HCT116 (cell line): ENCODE results near the gene SMAD7. TPM values are rescaled to one million over a fixed set of nuclear protein-coding genes. Genes with fewer than 3 reads are reported as not detected.

Source experiments
- ATAC-seq: fragments of 200-7000 bp; cut with Tn5 transposase; 2 replicates; pipeline ENCODE4 v1.9.1; 2020; ENCODE audit warnings: mild to moderate bottlenecking, moderate library complexity
- BruUV-seq: library from RNA; stranded (reverse); fragments of 400-500 nt; replicated peaks from 2 replicates; lab custom pipeline; 2021; lab: Mats Ljungman, UMichigan
- CTCF ChIA-PET: fragments of 300-600 bp; sonication (Branson Sonifier 250); formaldehyde crosslinking; loops from one replicate; lab custom pipeline; 2021; ENCODE audit warnings: antibody characterized with exemption; lab: Charles Lee
- POLR2A ChIA-PET: fragments of 300-600, 350-600 bp; sonication (Branson Sonifier 250); formaldehyde crosslinking; loops from one replicate; lab custom pipeline; 2021; ENCODE audit warnings: antibody characterized with exemption; lab: Charles Lee
- RAD21 ChIA-PET, 2 experiments: fragments of 300-600 bp; sonication (Branson Sonifier 250); formaldehyde crosslinking; loops; one replicate each; lab custom pipeline; 2023; ENCODE audit warnings: low total read pairs in 2 of 2; ENCODE audit not compliant: uncharacterized antibody in 2 of 2, unreplicated experiment in 2 of 2, low non-redundant PET in 1 of 2; lab: Charles Lee
- DNase-seq: peaks from one replicate; pipeline ENCODE4 v3.0.0-alpha.2; 2010; ENCODE audit warnings: low read depth, low spot score
- H2AFZ ChIP-seq: fragments of 200-600 bp; shearing (Covaris generic), sonication (generic); 2 replicates; pipeline ENCODE4 v1.6.1; 2017; ENCODE audit warnings: low read depth, mixed run types, mixed read lengths, antibody characterized with exemption, low read length; ENCODE audit not compliant: poor library complexity, severe bottlenecking
- H3K27ac ChIP-seq: 2 replicates; pipeline ENCODE4 v1.5.1; 2012; ENCODE audit warnings: low read depth, low read length
- H3K27me3 ChIP-seq: fragments of 200-600 bp; sonication (generic); 2 replicates; pipeline ENCODE4 v1.6.1; 2016; ENCODE audit warnings: mixed run types, low read length, mixed read lengths; ENCODE audit not compliant: insufficient read depth
- H3K36me3 ChIP-seq, 2 experiments: fragments of 200-500 bp in 1 of 2; fragments of 200-600 bp in 1 of 2; sonication (Bioruptor generic) in 1 of 2; sonication (generic) in 1 of 2; 2 replicates each; pipeline versions ENCODE4 v1.5.1 to v1.6.1; 2014 to 2016; ENCODE audit warnings: low read length in 2 of 2, inconsistent platforms in 1 of 2, mixed read lengths in 1 of 2, mixed run types in 1 of 2; ENCODE audit not compliant: insufficient read depth in 2 of 2, control insufficient read depth in 1 of 2
- H3K4me1 ChIP-seq, 2 experiments: fragments of 200-600 bp in 1 of 2; sonication (generic) in 1 of 2; 2 replicates each; pipeline versions ENCODE4 v1.5.1 to v1.6.1; 2012 to 2017; ENCODE audit warnings: low read length in 2 of 2, inconsistent platforms in 1 of 2, mild to moderate bottlenecking in 1 of 2, mixed read lengths in 1 of 2, mixed run types in 1 of 2, moderate library complexity in 1 of 2; ENCODE audit not compliant: insufficient read depth in 2 of 2, control insufficient read depth in 1 of 2
- H3K4me2 ChIP-seq: fragments of 200-600 bp; sonication (generic); 2 replicates; pipeline ENCODE4 v1.6.1; 2017; ENCODE audit warnings: mixed run types, low read length, mixed read lengths
- H3K4me3 ChIP-seq, 2 experiments: fragments of 200-600 bp in 1 of 2; sonication (generic) in 1 of 2; replicated peaks in 1 of 2; 2 replicates each; pipeline ENCODE4 v1.5.1; 2011 to 2016; ENCODE audit warnings: low read length in 2 of 2, control low read depth in 1 of 2, low read depth in 1 of 2, mild to moderate bottlenecking in 1 of 2, mixed read lengths in 1 of 2, mixed run types in 1 of 2
- H3K79me2 ChIP-seq: fragments of 200-600 bp; sonication (generic); 2 replicates; pipeline ENCODE4 v1.6.1; 2017; ENCODE audit warnings: mild to moderate bottlenecking, mixed run types, low read length, moderate library complexity, mixed read lengths; ENCODE audit not compliant: insufficient read depth
- H3K9ac ChIP-seq: fragments of 200-600 bp; sonication (generic); 2 replicates; pipeline ENCODE4 v1.6.1; 2016; ENCODE audit warnings: low read length, mixed read lengths
- H3K9me2 ChIP-seq: fragments of 200-600 bp; sonication (generic), shearing (Covaris generic); 2 replicates; pipeline ENCODE4 v1.6.1; 2017; ENCODE audit warnings: mixed run types, mild to moderate bottlenecking, moderate library complexity; ENCODE audit not compliant: insufficient read depth
- H3K9me3 ChIP-seq, 2 experiments: fragments of 200-500 bp in 1 of 2; fragments of 200-600 bp in 1 of 2; sonication (Bioruptor generic) in 1 of 2; sonication (generic) in 1 of 2; 2 replicates each; pipeline ENCODE4 v1.6.1; 2014 to 2017; ENCODE audit warnings: low read length in 2 of 2, mixed read lengths in 2 of 2, inconsistent platforms in 1 of 2, low read depth in 1 of 2, mild to moderate bottlenecking in 1 of 2, mixed run types in 1 of 2, moderate library complexity in 1 of 2; ENCODE audit not compliant: control insufficient read depth in 1 of 2, insufficient read depth in 1 of 2
- H4K20me1 ChIP-seq: fragments of 200-600 bp; sonication (generic), shearing (Covaris generic); 2 replicates; pipeline ENCODE4 v1.6.1; 2017; ENCODE audit warnings: mixed run types, mild to moderate bottlenecking, moderate library complexity; ENCODE audit not compliant: insufficient read depth
- ATF3 ChIP-seq: IDR thresholded peaks from 2 replicates; pipeline ENCODE4 v1.6.1; 2012
- CBX3 ChIP-seq: IDR thresholded peaks from 2 replicates; pipeline ENCODE4 v1.6.1; 2012; ENCODE audit warnings: low read depth
- CTCF ChIP-seq, 3 experiments: fragments of 200-600 bp in 1 of 3; sonication (generic) in 1 of 3; IDR thresholded peaks in 2 of 3; conservative IDR thresholded peaks in 1 of 3; 2 replicates each; pipeline ENCODE4 v1.5.1; 2012 to 2017; ENCODE audit warnings: low read depth in 2 of 3, low read length in 2 of 3, antibody characterized with exemption in 1 of 3, borderline replicate concordance in 1 of 3, control low read depth in 1 of 3, mild to moderate bottlenecking in 1 of 3, mixed read lengths in 1 of 3, mixed run types in 1 of 3, moderate library complexity in 1 of 3; ENCODE audit not compliant: insufficient read depth in 1 of 3
- EGR1 ChIP-seq: IDR thresholded peaks from 2 replicates; pipeline ENCODE4 v1.6.1; 2012; ENCODE audit warnings: low read depth
- EZH2 ChIP-seq: fragments of 200-600 bp; sonication (generic); IDR thresholded peaks from 2 replicates; pipeline ENCODE4 v1.6.1; 2017; ENCODE audit warnings: antibody characterized with exemption, mixed run types
- FOSL1 ChIP-seq: IDR thresholded peaks from 2 replicates; pipeline ENCODE4 v1.6.1; 2012; ENCODE audit warnings: low read depth
- MAX ChIP-seq: IDR thresholded peaks from 2 replicates; pipeline ENCODE4 v1.6.1; 2012
- POLR2A ChIP-seq: IDR thresholded peaks from 2 replicates; pipeline ENCODE4 v1.7.0; 2011; ENCODE audit warnings: borderline replicate concordance; ENCODE audit not compliant: insufficient read depth, insufficient read length; ENCODE audit errors: extremely low read depth
- REST ChIP-seq: IDR thresholded peaks from 2 replicates; pipeline ENCODE4 v1.6.1; 2012; ENCODE audit warnings: low read depth
- SP1 ChIP-seq: IDR thresholded peaks from 2 replicates; pipeline ENCODE4 v1.6.1; 2012; ENCODE audit warnings: low read depth
- TCF7L2 ChIP-seq: IDR thresholded peaks from 2 replicates; pipeline ENCODE4 v1.7.0; 2011; ENCODE audit warnings: borderline replicate concordance, inconsistent platforms; ENCODE audit not compliant: insufficient read depth, insufficient read length; ENCODE audit errors: extremely low read depth
- ZFX ChIP-seq: fragments of 450-650 bp; IDR thresholded peaks from 2 replicates; pipeline ENCODE4 v1.6.1; 2017
- ZNF274 ChIP-seq: fragments of 200-500 bp; sonication (Bioruptor generic); IDR thresholded peaks from 2 replicates; pipeline ENCODE4 v1.6.1; 2014; ENCODE audit warnings: mild to moderate bottlenecking, low read depth, low read length, inconsistent platforms
- intact Hi-C: fragments of 100-400 bp; cut with micrococcal nuclease; formaldehyde crosslinking; loops from 2 replicates; pipeline ENCODE4 v1.10.0; 2022
- total RNA-seq: library from RNA; stranded (reverse); gene quantifications from one replicate; pipeline ENCODE4 v1.2.1, GENCODE V29; 2021; ENCODE audit not compliant: unreplicated experiment

SMAD7 gene
- total RNA-seq, 1 experiment from 2014 or later = 7.2 TPM

GRCh38 chr18:48967545-48967944 is 16.8 kb upstream of the SMAD7 start:
- H3K4me1 ChIP-seq = no peaks in the 10 kb centered on the region
- no peak for TF ChIP-seq ZFX
- TF ChIP-seq EGR1 = no peak
- no peak for TF ChIP-seq EZH2
- no peak for TF ChIP-seq MAX
- no peak for TF ChIP-seq SP1
- no peak for TF ChIP-seq REST
- TF ChIP-seq CBX3 = no peak
- no peak for TF ChIP-seq FOSL1
- no peak for TF ChIP-seq ZNF274
- TF ChIP-seq ATF3 = no peak
- no peak for TF ChIP-seq POLR2A
- no peak for TF ChIP-seq CTCF (IDR thresholded peaks at IDR 0.05 in 2 of 3, conservative IDR thresholded peaks at IDR 0.05 in 1 of 3; ENCODE audit: borderline replicate concordance in 1 of 3, insufficient read depth in 1 of 3, low read depth in 2 of 3, low read length in 2 of 3)
- no peak for TF ChIP-seq TCF7L2
- TF ChIP-seq, all 23 proteins: peak for 0
- no peak overlapping the region for H2AFZ ChIP-seq
- no peaks in the 10 kb centered on the region for H3K36me3 ChIP-seq
- no peaks in the 10 kb centered on the region for H3K9me3 ChIP-seq
- DNase-seq (no peak), ATAC-seq (no peak)
- peaks cover 6% of the 10 kb centered on the region; the same call in 1 of the 2 replicates for H3K27me3 ChIP-seq
- H3K79me2 ChIP-seq = no peaks in the 10 kb centered on the region
- H3K9me2 ChIP-seq = no peaks in the 10 kb centered on the region
- ChIA-PET CTCF (interaction anchor here (0.7 kb wide), 1 partner anchor 8 kb away, joined by 3 read pairs; no protein-coding TSS in a partner anchor), POLR2A (no interaction called here), RAD21 (no interaction called here)
- no peak overlapping the region for H3K4me2 ChIP-seq
- intact Hi-C loops = no loop called here
- H4K20me1 ChIP-seq = no peaks in the 10 kb centered on the region
- no TSS peak for BruUV-seq
- no peak overlapping the region for H3K27ac ChIP-seq
- H3K4me3 ChIP-seq = no peak overlapping the region
- H3K9ac ChIP-seq = no peak overlapping the region
